Natural killer cell (primary cell): ENCODE measurements around the gene SLC47A2. TPM values are rescaled to one million over a fixed set of nuclear protein-coding genes. Genes with fewer than 3 reads are reported as not detected.

ENCODE experiments used
- ATAC-seq, 3 donors: fragments of 150-1000 bp in 2 of 3; fragments of 200-7000 bp in 1 of 3; cut with Tn5 transposase; 1 replicate in 1 of 3; 2 replicates in 2 of 3; pipeline ENCODE4 v1.10.0; 2021; ENCODE audit warnings: mild to moderate bottlenecking in 2 of 3, moderate library complexity in 2 of 3
- DNase-seq, 2 donors: peaks; one replicate each; pipeline versions ENCODE4 v3.0.0 to v3.0.0-alpha.2; 2013 to 2021; ENCODE audit warnings: mixed read lengths in 1 of 2
- H3K27ac ChIP-seq: one replicate; pipeline ENCODE4 v1.5.1; 2013; ENCODE audit warnings: mild to moderate bottlenecking, low read length
- H3K27me3 ChIP-seq: one replicate; pipeline ENCODE4 v1.6.1; 2013; ENCODE audit warnings: low read length; ENCODE audit not compliant: control insufficient read depth, insufficient read depth
- H3K36me3 ChIP-seq: one replicate; pipeline ENCODE4 v1.6.1; 2013; ENCODE audit warnings: low read length; ENCODE audit not compliant: control insufficient read depth, insufficient read depth
- H3K4me1 ChIP-seq: one replicate; pipeline ENCODE4 v1.6.1; 2013; ENCODE audit warnings: low read length; ENCODE audit not compliant: control insufficient read depth, insufficient read depth
- H3K4me3 ChIP-seq: one replicate; pipeline ENCODE4 v1.5.1; 2013; ENCODE audit warnings: low read length
- H3K9me3 ChIP-seq: one replicate; pipeline ENCODE4 v1.6.1; 2013; ENCODE audit warnings: low read length; ENCODE audit not compliant: control insufficient read depth, insufficient read depth
- H3K27ac Mint-ChIP-seq, 2 donors: one replicate each; pipeline ENCODE4 v1.8.0; 2022; ENCODE audit warnings: mild to moderate bottlenecking in 2 of 2, mixed read lengths in 2 of 2, moderate library complexity in 1 of 2
- H3K27me3 Mint-ChIP-seq, 2 donors: one replicate each; pipeline ENCODE4 v1.8.0; 2022; ENCODE audit warnings: low read depth in 2 of 2, mixed read lengths in 2 of 2
- H3K36me3 Mint-ChIP-seq: one replicate; pipeline ENCODE4 v1.8.0; 2022; ENCODE audit warnings: mixed read lengths
- H3K4me1 Mint-ChIP-seq, 2 donors: one replicate each; pipeline ENCODE4 v1.8.0; 2022; ENCODE audit warnings: mixed read lengths in 2 of 2
- H3K4me3 Mint-ChIP-seq: one replicate; pipeline ENCODE4 v1.8.0; 2022; ENCODE audit warnings: mild to moderate bottlenecking, moderate library complexity, mixed read lengths
- H3K9me3 Mint-ChIP-seq, 2 donors: one replicate each; pipeline ENCODE4 v1.8.0; 2022; ENCODE audit warnings: mixed read lengths in 2 of 2
- WGBS: methylation state at CpG from one replicate; pipeline ENCODE4 v1.1.7; 2013; ENCODE audit warnings: missing lambda C conversion rate; ENCODE audit not compliant: insufficient coverage; 5-methylcytosine and 5-hydroxymethylcytosine counted together
- intact Hi-C: fragments of 100-400 bp; cut with micrococcal nuclease; formaldehyde crosslinking; loops from one replicate; pipeline ENCODE4 v1.14.2; 2022
- total RNA-seq, 4 donors: library from RNA; stranded (reverse); fragments of 120-200 nt in 1 of 4; gene quantifications; one replicate each; pipeline versions ENCODE4 v1.2.3 to v1.2.4, GENCODE V29; 2013 to 2022
- TF ChIP-seq, protein P1 (sequence below): fragments of 200-600 bp; IDR thresholded peaks from one replicate; pipeline ENCODE4 v1.8.0; 2022; ENCODE audit warnings: antibody characterized with exemption

SLC47A2 gene
- total RNA-seq, 3 donors from 2014 or later (not counting 1 experiment from before 2014, with no cell fraction given): not detected

GRCh38 chr17:19705201-19705600 lies 11.2 kb downstream of the SLC47A2 start:
- Histone ChIP-seq H3K27ac (no peak overlapping the region), H3K27me3 (no peaks in the 10 kb centered on the region), H3K36me3 (no peaks in the 10 kb centered on the region), H3K9me3 (no peaks in the 10 kb centered on the region), H3K4me1 (no peaks in the 10 kb centered on the region), H3K4me3 (no peak overlapping the region)
- H3K9me3 Mint-ChIP-seq: no peaks in the 10 kb centered on the region
- no peak for ATAC-seq
- TF ChIP-seq, protein P1, sequence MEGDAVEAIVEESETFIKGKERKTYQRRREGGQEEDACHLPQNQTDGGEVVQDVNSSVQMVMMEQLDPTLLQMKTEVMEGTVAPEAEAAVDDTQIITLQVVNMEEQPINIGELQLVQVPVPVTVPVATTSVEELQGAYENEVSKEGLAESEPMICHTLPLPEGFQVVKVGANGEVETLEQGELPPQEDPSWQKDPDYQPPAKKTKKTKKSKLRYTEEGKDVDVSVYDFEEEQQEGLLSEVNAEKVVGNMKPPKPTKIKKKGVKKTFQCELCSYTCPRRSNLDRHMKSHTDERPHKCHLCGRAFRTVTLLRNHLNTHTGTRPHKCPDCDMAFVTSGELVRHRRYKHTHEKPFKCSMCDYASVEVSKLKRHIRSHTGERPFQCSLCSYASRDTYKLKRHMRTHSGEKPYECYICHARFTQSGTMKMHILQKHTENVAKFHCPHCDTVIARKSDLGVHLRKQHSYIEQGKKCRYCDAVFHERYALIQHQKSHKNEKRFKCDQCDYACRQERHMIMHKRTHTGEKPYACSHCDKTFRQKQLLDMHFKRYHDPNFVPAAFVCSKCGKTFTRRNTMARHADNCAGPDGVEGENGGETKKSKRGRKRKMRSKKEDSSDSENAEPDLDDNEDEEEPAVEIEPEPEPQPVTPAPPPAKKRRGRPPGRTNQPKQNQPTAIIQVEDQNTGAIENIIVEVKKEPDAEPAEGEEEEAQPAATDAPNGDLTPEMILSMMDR: no peak
- H3K4me3 Mint-ChIP-seq: no peak overlapping the region
- intact Hi-C loops: no loop called here
- WGBS: 89% methylated on average over 13 of the region's 13 CpGs
- H3K4me1 Mint-ChIP-seq: no peaks in the 10 kb centered on the region
- no peaks in the 10 kb centered on the region for H3K27me3 Mint-ChIP-seq
- no peak for DNase-seq
- no peak overlapping the region for H3K27ac Mint-ChIP-seq
- no peaks in the 10 kb centered on the region for H3K36me3 Mint-ChIP-seq

- H3K4me3 ChIP-seq: no peak overlapping the region
- WGBS: 94% methylated on average over 16 of the region's 17 CpGs
- H3K27me3 ChIP-seq: no peaks in the 10 kb centered on the region
- Mint-ChIP-seq H3K27ac (no peak overlapping the region), H3K36me3 (no peaks in the 10 kb centered on the region), H3K9me3 (no peaks in the 10 kb centered on the region), H3K27me3 (no peaks in the 10 kb centered on the region), H3K4me1 (no peaks in the 10 kb centered on the region), H3K4me3 (no peak overlapping the region)
- intact Hi-C loops: no loop called here
- H3K27ac ChIP-seq: no peak overlapping the region
- DNase-seq (no peak), ATAC-seq (no peak)
- H3K4me1 ChIP-seq: no peaks in the 10 kb centered on the region
- TF ChIP-seq, protein P1: no peak
- no peaks in the 10 kb centered on the region for H3K9me3 ChIP-seq
- H3K36me3 ChIP-seq: no peaks in the 10 kb centered on the region
Observed at GRCh38 chr17:19703828-19704613, 12.4 kb downstream of the SLC47A2 start.

GRCh38 chr17:19703106-19703827 lies 13.1 kb downstream of the SLC47A2 start:
- no peaks in the 10 kb centered on the region for H3K27me3 Mint-ChIP-seq
- H3K4me3 ChIP-seq: no peak overlapping the region
- no peak overlapping the region for H3K4me3 Mint-ChIP-seq
- DNase-seq (no peak), ATAC-seq (no peak)
- H3K27ac ChIP-seq: no peak overlapping the region
- intact Hi-C loops: no loop called here
- no peaks in the 10 kb centered on the region for H3K4me1 ChIP-seq
- H3K4me1 Mint-ChIP-seq: no peaks in the 10 kb centered on the region
- H3K36me3 Mint-ChIP-seq: no peaks in the 10 kb centered on the region
- WGBS: 85% methylated on average over 10 of the region's 10 CpGs
- TF ChIP-seq, protein P1: no peak
- H3K36me3 ChIP-seq: no peaks in the 10 kb centered on the region
- H3K27me3 ChIP-seq: no peaks in the 10 kb centered on the region
- no peaks in the 10 kb centered on the region for H3K9me3 ChIP-seq
- H3K9me3 Mint-ChIP-seq: no peaks in the 10 kb centered on the region
- no peak overlapping the region for H3K27ac Mint-ChIP-seq
